SU-DHL-6 (cell line): ENCODE data around the gene SUN2.

Experiments
- H2AFZ ChIP-seq: fragments of 200-600 bp; sonication (generic); 2 replicates; pipeline ENCODE4 v1.6.1; 2014; ENCODE audit warnings: low read depth, mild to moderate bottlenecking, moderate library complexity, mixed read lengths, antibody characterized with exemption, low read length; ENCODE audit not compliant: severe bottlenecking
- H3F3A ChIP-seq: fragments of 200-600 bp; shearing (Covaris generic); 2 replicates; pipeline ENCODE4 v1.6.0; 2016; ENCODE audit warnings: antibody characterized with exemption, mild to moderate bottlenecking; ENCODE audit not compliant: insufficient read depth
- H3K27ac ChIP-seq: fragments of 200-600 bp; sonication (generic); 2 replicates; pipeline ENCODE4 v1.5.1; 2016; ENCODE audit warnings: low read depth, mild to moderate bottlenecking, low read length, moderate library complexity, mixed read lengths
- H3K27me3 ChIP-seq: fragments of 200-600 bp; sonication (generic), shearing (Covaris generic); 2 replicates; pipeline ENCODE4 v1.6.0; 2014; ENCODE audit warnings: mild to moderate bottlenecking, low read length
- H3K36me3 ChIP-seq: fragments of 200-600 bp; sonication (generic); 2 replicates; pipeline ENCODE4 v1.6.1; 2014; ENCODE audit warnings: mild to moderate bottlenecking, low read length, mixed read lengths
- H3K4me2 ChIP-seq: fragments of 300-600, 200-600 bp; shearing (Covaris generic), sonication (generic); 2 replicates; pipeline ENCODE4 v1.6.0; 2014; ENCODE audit warnings: low read length, low read depth, mild to moderate bottlenecking; ENCODE audit not compliant: poor library complexity, severe bottlenecking
- H3K4me3 ChIP-seq: fragments of 200-600 bp; sonication (generic); 2 replicates; pipeline ENCODE4 v1.5.1; 2014; ENCODE audit warnings: antibody characterized with exemption, low read length, mild to moderate bottlenecking, mixed read lengths; ENCODE audit not compliant: insufficient read depth, poor library complexity, severe bottlenecking
- H3K79me2 ChIP-seq: fragments of 200-600 bp; sonication (generic); 2 replicates; pipeline ENCODE4 v1.6.1; 2014; ENCODE audit warnings: mild to moderate bottlenecking, low read length, moderate library complexity; ENCODE audit not compliant: insufficient read depth
- H3K9ac ChIP-seq: fragments of 200-600 bp; sonication (generic); 2 replicates; pipeline ENCODE4 v1.7.0; 2014; ENCODE audit warnings: mild to moderate bottlenecking, low read length
- H3K9me2 ChIP-seq: fragments of 200-600 bp; sonication (generic); replicated peaks from 2 replicates; pipeline ENCODE4 v1.6.1; 2014; ENCODE audit warnings: low read length; ENCODE audit not compliant: insufficient read depth
- H3K9me3 ChIP-seq: fragments of 200-600 bp; sonication (generic); 2 replicates; pipeline ENCODE4 v1.6.1; 2014; ENCODE audit warnings: low read length, mixed read lengths; ENCODE audit not compliant: insufficient read depth
- H4K20me1 ChIP-seq: fragments of 200-600 bp; sonication (generic); 2 replicates; pipeline ENCODE4 v1.6.1; 2014; ENCODE audit warnings: low read depth, mild to moderate bottlenecking, antibody characterized with exemption, low read length, moderate library complexity, mixed read lengths
- CTCF ChIP-seq: fragments of 200-600 bp; sonication (generic); IDR thresholded peaks from one replicate; pipeline ENCODE4 v1.5.1; 2017; ENCODE audit warnings: antibody characterized with exemption, mild to moderate bottlenecking, low read length, moderate library complexity; ENCODE audit not compliant: insufficient read depth, poor library complexity, severe bottlenecking
- EZH2phosphoT487 ChIP-seq: fragments of 200-600 bp; sonication (generic), shearing (Covaris generic); conservative IDR thresholded peaks from 2 replicates; pipeline ENCODE4 v1.6.1; 2018; ENCODE audit warnings: mild to moderate bottlenecking, antibody characterized with exemption, low read length, moderate library complexity, mixed read lengths

SUN2 gene

GRCh38 chr22:38694940-38695339, 60.9 kb downstream of the SUN2 start:
- no peak overlapping the region for H3K9ac ChIP-seq
- no peaks in the 10 kb centered on the region for H4K20me1 ChIP-seq
- H3K9me2 ChIP-seq: no peaks in the 10 kb centered on the region
- no peak overlapping the region for H2AFZ ChIP-seq
- H3K36me3 ChIP-seq: 0 out of 2 replicates have a peak, but pooled peaks cover under 1% of the 10 kb centered on the region
- H3K27ac ChIP-seq: no peak overlapping the region
- H3F3A ChIP-seq: peaks cover 4% of the 10 kb centered on the region; the same call in 1 of the 2 replicates
- H3K79me2 ChIP-seq: peaks cover 53% of the 10 kb centered on the region
- H3K27me3 ChIP-seq: no peaks in the 10 kb centered on the region
- no peaks in the 10 kb centered on the region for H3K9me3 ChIP-seq
- H3K4me3 ChIP-seq: no peak overlapping the region
- TF ChIP-seq CTCF (no peak), EZH2phosphoT487 (no peak)
- no peak overlapping the region for H3K4me2 ChIP-seq

- no peaks in the 10 kb centered on the region for H3K9me3 ChIP-seq
Observed at GRCh38 chr22:38694049-38694448, 61.7 kb downstream of the SUN2 start.

GRCh38 chr22:38689651-38690050, 66.1 kb downstream of the SUN2 start:
- Histone ChIP-seq H3K27ac (no peak overlapping the region), H3K4me2 (no peak overlapping the region), H3K9me2 (no peaks in the 10 kb centered on the region), H3K9me3 (no peaks in the 10 kb centered on the region), H3K9ac (no peak overlapping the region), H3K27me3 (no peaks in the 10 kb centered on the region), H3K36me3 (0 out of 2 replicates have a peak, but pooled peaks cover 4% of the 10 kb centered on the region), H3F3A (no peaks in the 10 kb centered on the region), H3K4me3 (no peak overlapping the region), H2AFZ (no peak overlapping the region), H3K79me2 (peaks cover 8% of the 10 kb centered on the region; the same call in 1 of the 2 replicates), H4K20me1 (no peaks in the 10 kb centered on the region)
- TF ChIP-seq CTCF (no peak), EZH2phosphoT487 (no peak)

More at GRCh38 chr22:38694049-38694448, 61.7 kb downstream of the SUN2 start:
- Histone ChIP-seq H3K27me3 (no peaks in the 10 kb centered on the region), H3K36me3 (0 out of 2 replicates have a peak, but pooled peaks cover 2% of the 10 kb centered on the region), H3K9ac (no peak overlapping the region), H3K4me2 (no peak overlapping the region), H4K20me1 (no peaks in the 10 kb centered on the region), H3K4me3 (no peak overlapping the region), H3K9me2 (no peaks in the 10 kb centered on the region), H3F3A (no peaks in the 10 kb centered on the region), H3K27ac (no peak overlapping the region), H2AFZ (no peak overlapping the region), H3K79me2 (peaks cover 44% of the 10 kb centered on the region; the same call in 1 of the 2 replicates)
- TF ChIP-seq CTCF: no peak
- no peak for TF ChIP-seq EZH2phosphoT487
